ENCODE measurements around the gene ABCC3.

- TF ChIP-seq POLR2A (IDR thresholded peaks at IDR 0.05) = no peak
- no peak for TF ChIP-seq CTCF (IDR thresholded peaks at IDR 0.05)
Observed at GRCh38 chr17:50599606-50600005, 35.1 kb upstream of the ABCC3 start.
